ENCODE measurements around the gene CHST10.

DNA sequence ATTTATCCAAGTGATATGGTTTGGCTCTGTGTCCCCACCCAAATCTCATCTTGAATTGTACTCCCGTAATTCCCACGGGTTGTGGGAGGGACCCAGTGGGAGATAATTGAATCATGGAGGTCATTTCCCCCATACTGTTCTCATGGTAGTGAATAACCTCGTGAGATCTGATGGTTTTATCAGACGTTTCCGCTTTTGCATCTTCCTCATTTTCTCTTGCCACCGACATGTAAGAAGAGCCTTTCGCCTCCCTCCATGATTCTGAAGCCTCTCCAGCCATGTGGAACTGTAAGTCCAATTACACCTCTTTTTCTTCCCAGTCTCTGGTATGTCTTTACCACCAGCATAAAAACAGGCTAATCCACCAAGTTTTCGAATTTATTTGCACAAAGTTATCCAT lies 20.3 kb upstream of the CHST10 start:
- TF ChIP-seq SPI1 (IDR thresholded peaks at IDR 0.05; ENCODE audit: borderline replicate concordance, insufficient read depth, low read depth, low read length) (no peak), POLR2A (IDR thresholded peaks at IDR 0.05; ENCODE audit: low read depth, low read length) (no peak), BACH1 (IDR thresholded peaks at IDR 0.05; ENCODE audit: borderline replicate concordance) (no peak), RAD21 (IDR thresholded peaks at IDR 0.05; ENCODE audit: insufficient read depth, low read depth, low read length) (no peak), POLR2AphosphoS5 (IDR thresholded peaks at IDR 0.05; ENCODE audit: low read length) (no peak), CTCF (IDR thresholded peaks at IDR 0.05 in 2 of 3, conservative IDR thresholded peaks at IDR 0.05 in 1 of 3; ENCODE audit: control insufficient read depth in 2 of 3, extremely low read depth in 1 of 3, insufficient read depth in 1 of 3, low read depth in 3 of 3, low read length in 3 of 3) (no peak), MXI1 (IDR thresholded peaks at IDR 0.05; ENCODE audit: low read depth, low read length) (no peak), EP300 (IDR thresholded peaks at IDR 0.05; ENCODE audit: borderline replicate concordance in 1 of 2, control insufficient read depth in 1 of 2, low read depth in 2 of 2, low read length in 2 of 2) (no peak), USF2 (IDR thresholded peaks at IDR 0.05; ENCODE audit: borderline replicate concordance, low read depth, low read length) (no peak), REST (IDR thresholded peaks at IDR 0.05; ENCODE audit: low read depth, low read length) (no peak), NR2F1 (conservative IDR thresholded peaks at IDR 0.05) (no peak), KDM1A (IDR thresholded peaks at IDR 0.05; ENCODE audit: borderline replicate concordance) (no peak), SIN3A (IDR thresholded peaks at IDR 0.05; ENCODE audit: low read depth, low read length) (no peak), ZNF217 (IDR thresholded peaks at IDR 0.05) (no peak)

Measured in GM12878 (cell line).